Neuronal stem cell (in vitro differentiated cells): ENCODE data around the gene NFASC.

ENCODE experiments used
- DNase-seq: peaks from one replicate; pipeline ENCODE4 v3.0.0-alpha.2; 2013; ENCODE audit warnings: low spot score
- H2AFZ ChIP-seq: one replicate; pipeline ENCODE4 v1.6.1; 2013; ENCODE audit warnings: mild to moderate bottlenecking, low read length, inconsistent platforms
- H2AK5ac ChIP-seq: 2 replicates; pipeline ENCODE4 v1.6.1; 2013; ENCODE audit warnings: low read depth, mild to moderate bottlenecking, inconsistent platforms, low read length, moderate library complexity, mixed read lengths
- H2BK120ac ChIP-seq: 2 replicates; pipeline ENCODE4 v1.6.1; 2013; ENCODE audit warnings: low read depth, mild to moderate bottlenecking, inconsistent platforms, low read length, moderate library complexity, mixed read lengths
- H2BK12ac ChIP-seq: one replicate; pipeline ENCODE4 v1.6.1; 2013; ENCODE audit warnings: low read length, inconsistent platforms
- H2BK15ac ChIP-seq: 2 replicates; pipeline ENCODE4 v1.6.1; 2013; ENCODE audit warnings: mild to moderate bottlenecking, low read length, inconsistent platforms, mixed read lengths
- H2BK5ac ChIP-seq: one replicate; pipeline ENCODE4 v1.6.1; 2013; ENCODE audit warnings: inconsistent platforms, mild to moderate bottlenecking, low read length, moderate library complexity
- H3K14ac ChIP-seq: one replicate; pipeline ENCODE4 v1.6.1; 2013; ENCODE audit warnings: low read length, inconsistent platforms
- H3K18ac ChIP-seq: 2 replicates; pipeline ENCODE4 v1.6.1; 2013; ENCODE audit warnings: low read length, inconsistent platforms
- H3K23ac ChIP-seq: 2 replicates; pipeline ENCODE4 v1.6.1; 2013; ENCODE audit warnings: low read depth, mild to moderate bottlenecking, mixed read lengths, low read length, inconsistent platforms; ENCODE audit not compliant: poor library complexity
- H3K27ac ChIP-seq: replicated peaks from 3 replicates; pipeline ENCODE4 v1.5.1; 2013; ENCODE audit warnings: low read length, inconsistent platforms
- H3K27me3 ChIP-seq, 3 experiments: 2 replicates each; pipeline ENCODE4 v1.6.1; 2013; ENCODE audit warnings: low read length in 3 of 3, mild to moderate bottlenecking in 2 of 3, inconsistent platforms in 1 of 3, low read depth in 1 of 3, mixed read lengths in 1 of 3, moderate library complexity in 1 of 3; ENCODE audit not compliant: control insufficient read depth in 3 of 3, insufficient read depth in 3 of 3
- H3K36me3 ChIP-seq, 2 donors: replicated peaks in 1 of 2; 2 replicates each; pipeline ENCODE4 v1.6.1; 2013; ENCODE audit warnings: low read length in 2 of 2; ENCODE audit not compliant: control insufficient read depth in 2 of 2, insufficient read depth in 2 of 2
- H3K4ac ChIP-seq: 2 replicates; pipeline ENCODE4 v1.6.1; 2013; ENCODE audit warnings: inconsistent platforms, mild to moderate bottlenecking, low read length, moderate library complexity
- H3K4me1 ChIP-seq, 2 donors: 1 replicate in 1 of 2; 2 replicates in 1 of 2; pipeline ENCODE4 v1.6.1; 2013; ENCODE audit warnings: low read length in 2 of 2, low read depth in 1 of 2; ENCODE audit not compliant: control insufficient read depth in 2 of 2, insufficient read depth in 1 of 2
- H3K4me2 ChIP-seq: one replicate; pipeline ENCODE4 v1.6.1; 2013; ENCODE audit warnings: mild to moderate bottlenecking, low read length, inconsistent platforms; ENCODE audit not compliant: insufficient read depth, poor library complexity, severe bottlenecking
- H3K4me3 ChIP-seq, 2 donors: 2 replicates each; pipeline ENCODE4 v1.5.1; 2013; ENCODE audit warnings: low read length in 2 of 2, mild to moderate bottlenecking in 2 of 2, inconsistent platforms in 1 of 2, moderate library complexity in 1 of 2
- H3K79me1 ChIP-seq: one replicate; pipeline ENCODE4 v1.6.1; 2013; ENCODE audit warnings: low read depth, mild to moderate bottlenecking, inconsistent platforms, low read length, moderate library complexity
- H3K9ac ChIP-seq: one replicate; pipeline ENCODE4 v1.6.1; 2013; ENCODE audit warnings: mild to moderate bottlenecking, low read depth, low read length, inconsistent platforms; ENCODE audit not compliant: poor library complexity
- H3K9me3 ChIP-seq, 2 donors: replicated peaks in 1 of 2; 2 replicates each; pipeline versions ENCODE3 to v1.6.1; 2013; ENCODE audit warnings: low read length in 2 of 2, mild to moderate bottlenecking in 2 of 2, inconsistent platforms in 1 of 2, low read depth in 1 of 2, mixed read lengths in 1 of 2, moderate library complexity in 1 of 2; ENCODE audit not compliant: control insufficient read depth in 2 of 2, insufficient read depth in 1 of 2
- H4K8ac ChIP-seq: one replicate; pipeline ENCODE4 v1.6.1; 2013; ENCODE audit warnings: low read depth, mild to moderate bottlenecking, inconsistent platforms, low read length, moderate library complexity
- H4K91ac ChIP-seq: one replicate; pipeline ENCODE4 v1.6.1; 2013; ENCODE audit warnings: low read length, low read depth, mild to moderate bottlenecking, inconsistent platforms; ENCODE audit not compliant: poor library complexity
- whole genome bisulfite sequencing, 2 donors: extraction: QIAGEN DNeasy Blood & Tissue Kit; methylation state at CpG; one replicate each; pipeline ENCODE4 v1.1.7; 2013; ENCODE audit warnings: missing lambda C conversion rate in 2 of 2, mixed read lengths in 1 of 2; ENCODE audit not compliant: insufficient read length in 2 of 2, insufficient replicate concordance in 1 of 2; ENCODE audit errors: extremely low coverage in 2 of 2; 5-methylcytosine and 5-hydroxymethylcytosine counted together

Gene NFASC

GRCh38 chr1:205071028-205071409, 200.4 kb downstream of the NFASC start:
- H2BK5ac ChIP-seq, result no peak overlapping the region
- no peak overlapping the region for H2BK15ac ChIP-seq
- no peak overlapping the region for H2AK5ac ChIP-seq
- H3K4me1 ChIP-seq, result peaks cover 0 to 3% of the 10 kb centered on the region in 2 donors
- no peak overlapping the region for H3K14ac ChIP-seq
- no peaks in the 10 kb centered on the region for H3K79me1 ChIP-seq
- H3K9ac ChIP-seq, result no peak overlapping the region
- H3K4me3 ChIP-seq, result no peak overlapping the region
- no peak overlapping the region for H3K27ac ChIP-seq
- H2BK12ac ChIP-seq, result no peak overlapping the region
- no CpG with 5 or more reads among the region's 2 CpGs for WGBS, 2 donors
- H3K4me2 ChIP-seq, result no peak overlapping the region
- peaks cover 0 to 8% (median 0%) of the 10 kb centered on the region in 3 experiments for H3K27me3 ChIP-seq
- no peak overlapping the region for H4K91ac ChIP-seq
- no peak overlapping the region for H4K8ac ChIP-seq
- H3K4ac ChIP-seq, result no peak overlapping the region
- DNase-seq, result no peak
- H3K18ac ChIP-seq, result no peak overlapping the region
- H3K9me3 ChIP-seq, result no peaks in the 10 kb centered on the region
- no peak overlapping the region for H3K23ac ChIP-seq
- H2AFZ ChIP-seq, result peak overlapping the region; percentile 19
- no peaks in the 10 kb centered on the region for H3K36me3 ChIP-seq
- no peak overlapping the region for H2BK120ac ChIP-seq

GRCh38 chr1:205071801-205072200, 201.1 kb downstream of the NFASC start:
- Histone ChIP-seq H3K27ac (no peak overlapping the region), H3K9me3 (no peaks in the 10 kb centered on the region), H3K18ac (peak overlapping the region; percentile 20), H2BK12ac (no peak overlapping the region), H3K9ac (no peak overlapping the region), H3K4me3 (no peak overlapping the region), H2BK15ac (no peak overlapping the region), H2BK120ac (no peak overlapping the region), H2AK5ac (no peak overlapping the region), H3K4me2 (no peak overlapping the region), H2AFZ (no peak overlapping the region), H3K4ac (no peak overlapping the region), H4K8ac (no peak overlapping the region), H2BK5ac (no peak overlapping the region), H3K79me1 (no peaks in the 10 kb centered on the region), H3K36me3 (no peaks in the 10 kb centered on the region), H3K23ac (no peak overlapping the region), H4K91ac (no peak overlapping the region), H3K4me1 (peaks cover 0 to 3% of the 10 kb centered on the region in 2 donors), H3K27me3 (peaks cover 0 to 8% (median 0%) of the 10 kb centered on the region in 3 experiments), H3K14ac (no peak overlapping the region)
- DNase-seq, result no peak
- WGBS, 2 donors, result no CpG with 5 or more reads among the region's 12 CpGs

DNA sequence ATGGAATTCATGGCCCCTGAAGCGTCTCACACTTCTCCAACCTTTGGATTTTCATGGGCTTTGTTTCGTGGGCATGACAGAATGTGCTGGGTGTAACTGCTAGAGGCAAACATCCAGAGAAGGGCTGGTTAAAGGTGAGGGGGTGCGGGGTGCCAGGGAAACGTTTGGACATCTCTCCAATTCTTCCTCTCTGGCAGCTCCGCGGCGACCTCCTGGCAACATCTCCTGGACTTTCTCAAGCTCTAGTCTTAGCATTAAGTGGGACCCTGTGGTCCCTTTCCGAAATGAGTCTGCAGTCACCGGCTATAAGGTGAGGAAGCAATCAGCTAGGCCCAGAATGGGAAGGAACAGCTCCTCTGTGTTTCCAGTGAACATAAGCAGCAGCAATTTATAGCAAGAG, 201.6 kb downstream of the NFASC start:
- Histone ChIP-seq H2AFZ (no peak overlapping the region), H3K79me1 (no peaks in the 10 kb centered on the region)
- WGBS, 2 donors, result no CpG with 5 or more reads among the region's 9 CpGs

More for the DNA sequence above, 201.6 kb downstream of the NFASC start:
- H3K18ac ChIP-seq, result no peak overlapping the region
- no peaks in the 10 kb centered on the region for H3K36me3 ChIP-seq
- no peak overlapping the region for H2BK120ac ChIP-seq
- H3K4me1 ChIP-seq, result peaks cover 0 to 3% of the 10 kb centered on the region in 2 donors
- H3K4ac ChIP-seq, result no peak overlapping the region
- DNase-seq, result no peak
- H4K91ac ChIP-seq, result no peak overlapping the region
- no peak overlapping the region for H3K14ac ChIP-seq
- no peak overlapping the region for H3K4me2 ChIP-seq
- no peak overlapping the region for H4K8ac ChIP-seq
- H3K27ac ChIP-seq, result no peak overlapping the region
- H2BK5ac ChIP-seq, result no peak overlapping the region
- H3K27me3 ChIP-seq, result peaks cover 0 to 8% (median 0%) of the 10 kb centered on the region in 3 experiments
- no peak overlapping the region for H2BK12ac ChIP-seq
- no peak overlapping the region for H3K9ac ChIP-seq
- no peak overlapping the region for H3K4me3 ChIP-seq
- H3K23ac ChIP-seq, result no peak overlapping the region
- H2AK5ac ChIP-seq, result no peak overlapping the region
- no peak overlapping the region for H2BK15ac ChIP-seq
- H3K9me3 ChIP-seq, result no peaks in the 10 kb centered on the region
